IMR-90 (cell line): ENCODE measurements around the gene CPSF4L. TPM values are rescaled to one million over a fixed set of nuclear protein-coding genes. Genes with fewer than 3 reads are reported as not detected.

Experiments used
- ATAC-seq: fragments of 200-7000 bp; cut with Tn5 transposase; 2 replicates; pipeline ENCODE4 v1.9.1; 2020; ENCODE audit warnings: low read depth, mild to moderate bottlenecking, moderate library complexity
- BruUV-seq: library from RNA; stranded (reverse); fragments of 400-500 nt; replicated peaks from 2 replicates; lab custom pipeline; 2021; lab: Mats Ljungman, UMichigan
- CTCF ChIA-PET: fragments of 300-600 bp; formaldehyde crosslinking; extraction: SDS; loops from one replicate; lab custom pipeline; 2021; ENCODE audit warnings: antibody characterized with exemption; lab: Yijun Ruan, JAX
- POLR2A ChIA-PET: fragments of 300-600 bp; sonication (Branson Sonifier 250); formaldehyde crosslinking; loops from one replicate; lab custom pipeline; 2022; ENCODE audit warnings: antibody characterized with exemption; ENCODE audit not compliant: unreplicated experiment; lab: Charles Lee
- DNase-seq: peaks from one replicate; pipeline ENCODE4 v3.0.0; 2013
- H2AFZ ChIP-seq: replicated peaks from 2 replicates; pipeline ENCODE3; 2013; ENCODE audit warnings: low read length, mild to moderate bottlenecking; ENCODE audit not compliant: poor library complexity
- H2AK5ac ChIP-seq: 2 replicates; pipeline ENCODE4 v1.6.1; 2013; ENCODE audit warnings: low read depth, low read length, inconsistent platforms
- H2AK9ac ChIP-seq: replicated peaks from 2 replicates; pipeline ENCODE3; 2013; ENCODE audit warnings: mild to moderate bottlenecking, low read depth, low read length, moderate library complexity; ENCODE audit not compliant: poor library complexity
- H2BK120ac ChIP-seq: 2 replicates; pipeline ENCODE4 v1.6.1; 2013; ENCODE audit warnings: low read depth, low read length, inconsistent platforms
- H2BK15ac ChIP-seq: 3 replicates; pipeline ENCODE4 v1.6.1; 2013; ENCODE audit warnings: low read depth, low read length, inconsistent platforms
- H2BK20ac ChIP-seq: 2 replicates; pipeline ENCODE4 v1.6.1; 2013; ENCODE audit warnings: low read depth, mild to moderate bottlenecking, inconsistent platforms, low read length, moderate library complexity
- H2BK5ac ChIP-seq: 2 replicates; pipeline ENCODE4 v1.6.1; 2013; ENCODE audit warnings: mild to moderate bottlenecking, low read depth, low read length, inconsistent platforms; ENCODE audit not compliant: poor library complexity, severe bottlenecking
- H3K14ac ChIP-seq: replicated peaks from 2 replicates; pipeline ENCODE4 v1.6.1; 2013; ENCODE audit warnings: low read depth, low read length, inconsistent platforms
- H3K18ac ChIP-seq: 2 replicates; pipeline ENCODE4 v1.6.1; 2013; ENCODE audit warnings: low read depth, low read length, control low read depth
- H3K23ac ChIP-seq: 2 replicates; pipeline ENCODE4 v1.6.1; 2013; ENCODE audit warnings: low read depth, low read length, inconsistent platforms
- H3K27ac ChIP-seq: 2 replicates; pipeline ENCODE4 v1.5.1; 2013; ENCODE audit warnings: mild to moderate bottlenecking, control low read depth, low read length; ENCODE audit not compliant: insufficient read depth
- H3K27me3 ChIP-seq: 2 replicates; pipeline ENCODE4 v1.6.1; 2013; ENCODE audit warnings: low read length; ENCODE audit not compliant: control insufficient read depth, insufficient read depth
- H3K36me3 ChIP-seq: 2 replicates; pipeline ENCODE4 v1.6.1; 2013; ENCODE audit warnings: low read length, mixed read lengths; ENCODE audit not compliant: control insufficient read depth, insufficient read depth
- H3K4ac ChIP-seq: 2 replicates; pipeline ENCODE4 v1.6.1; 2013; ENCODE audit warnings: low read depth, low read length, inconsistent platforms
- H3K4me1 ChIP-seq: 2 replicates; pipeline ENCODE4 v1.6.1; 2013; ENCODE audit warnings: low read length, mixed read lengths; ENCODE audit not compliant: control insufficient read depth, insufficient read depth
- H3K4me2 ChIP-seq: 2 replicates; pipeline ENCODE4 v1.6.1; 2013; ENCODE audit warnings: low read depth, mild to moderate bottlenecking, control low read depth, low read length, moderate library complexity
- H3K4me3 ChIP-seq: 2 replicates; pipeline ENCODE4 v1.5.1; 2013; ENCODE audit warnings: low read depth, mild to moderate bottlenecking, control low read depth, low read length, moderate library complexity; ENCODE audit not compliant: insufficient read depth
- H3K56ac ChIP-seq: 2 replicates; pipeline ENCODE4 v1.6.1; 2013; ENCODE audit warnings: low read length, inconsistent platforms; ENCODE audit not compliant: insufficient read depth; ENCODE audit errors: extremely low read depth
- H3K79me1 ChIP-seq, 2 experiments: 2 replicates each; pipeline ENCODE4 v1.6.1; 2013; ENCODE audit warnings: low read length in 2 of 2, inconsistent platforms in 1 of 2, low read depth in 1 of 2
- H3K9ac ChIP-seq: 2 replicates; pipeline ENCODE4 v1.6.1; 2013; ENCODE audit warnings: low read depth, low read length, control low read depth
- H3K9me1 ChIP-seq: 2 replicates; pipeline ENCODE4 v1.6.1; 2013; ENCODE audit warnings: low read length, inconsistent platforms; ENCODE audit not compliant: insufficient read depth
- H3K9me3 ChIP-seq: 2 replicates; pipeline ENCODE4 v1.6.1; 2013; ENCODE audit warnings: low read length; ENCODE audit not compliant: control insufficient read depth, insufficient read depth
- H4K20me1 ChIP-seq: 2 replicates; pipeline ENCODE4 v1.6.1; 2013; ENCODE audit warnings: low read length, inconsistent platforms; ENCODE audit not compliant: insufficient read depth
- H4K5ac ChIP-seq: 2 replicates; pipeline ENCODE4 v1.6.1; 2013; ENCODE audit warnings: mild to moderate bottlenecking, low read depth, low read length, control low read depth
- H4K8ac ChIP-seq, 2 experiments: 2 replicates each; pipeline ENCODE4 v1.6.1; 2013; ENCODE audit warnings: low read depth in 2 of 2, low read length in 2 of 2, control low read depth in 1 of 2, inconsistent platforms in 1 of 2
- H4K91ac ChIP-seq: 2 replicates; pipeline ENCODE4 v1.6.1; 2013; ENCODE audit warnings: low read depth, low read length, inconsistent platforms; ENCODE audit not compliant: insufficient read depth
- CEBPB ChIP-seq: IDR thresholded peaks from 2 replicates; pipeline ENCODE4 v1.6.1; 2012; ENCODE audit warnings: low read depth, low read length, improper control_type of control experiment
- MXI1 ChIP-seq: IDR thresholded peaks from 2 replicates; pipeline ENCODE4 v1.6.1; 2012; ENCODE audit warnings: low read depth, mild to moderate bottlenecking, low read length, moderate library complexity, borderline replicate concordance
- SMC3 ChIP-seq: fragments of 150-350 bp; IDR thresholded peaks from 2 replicates; pipeline ENCODE4 v1.6.1; 2016; ENCODE audit warnings: low read depth, mild to moderate bottlenecking, antibody characterized with exemption, low read length, moderate library complexity
- WGBS, 2 experiments: methylation state at CpG; one replicate each; pipeline versions ENCODE4 v1.1.5 to v1.1.7; 2013; ENCODE audit warnings: missing lambda C conversion rate in 2 of 2; ENCODE audit not compliant: insufficient read length in 1 of 2; ENCODE audit errors: extremely low coverage in 2 of 2; 5-methylcytosine and 5-hydroxymethylcytosine counted together
- dilution Hi-C: fragments of 300-500 bp; cut with HindIII; formaldehyde crosslinking; loops from one replicate; pipeline ENCODE4 v1.14.3; 2018; ENCODE audit warnings: low sequenced_read_pairs; ENCODE audit not compliant: unreplicated experiment
- in situ Hi-C: fragments of 300-500 bp; cut with MboI; formaldehyde crosslinking; loops from 3 replicates; pipeline ENCODE4 v1.14.3; 2019; ENCODE audit warnings: low sequenced_read_pairs, inconsistent platforms, mixed read lengths
- intact Hi-C: fragments of 100-400 bp; cut with micrococcal nuclease; formaldehyde crosslinking; loops from 2 replicates; pipeline ENCODE4 v1.10.0; 2022
- polyA plus RNA-seq, 3 experiments: library from polyadenylated mRNA; depleted of rRNA; stranded (reverse); fragments of >200 nt; gene quantifications; 2 replicates each; pipeline ENCODE4 v1.2.3, GENCODE V29; 2012; ENCODE audit warnings: low replicate concordance in 1 of 3
- total RNA-seq: library from RNA; depleted of rRNA; stranded (reverse); fragments of >200 nt; gene quantifications from 2 replicates; pipeline ENCODE4 v1.2.3, GENCODE V29; 2012

Gene CPSF4L
- total and polyA plus RNA-seq, 2 of the 4 experiments (the other 2 are of a cell fraction) = not detected

DNA sequence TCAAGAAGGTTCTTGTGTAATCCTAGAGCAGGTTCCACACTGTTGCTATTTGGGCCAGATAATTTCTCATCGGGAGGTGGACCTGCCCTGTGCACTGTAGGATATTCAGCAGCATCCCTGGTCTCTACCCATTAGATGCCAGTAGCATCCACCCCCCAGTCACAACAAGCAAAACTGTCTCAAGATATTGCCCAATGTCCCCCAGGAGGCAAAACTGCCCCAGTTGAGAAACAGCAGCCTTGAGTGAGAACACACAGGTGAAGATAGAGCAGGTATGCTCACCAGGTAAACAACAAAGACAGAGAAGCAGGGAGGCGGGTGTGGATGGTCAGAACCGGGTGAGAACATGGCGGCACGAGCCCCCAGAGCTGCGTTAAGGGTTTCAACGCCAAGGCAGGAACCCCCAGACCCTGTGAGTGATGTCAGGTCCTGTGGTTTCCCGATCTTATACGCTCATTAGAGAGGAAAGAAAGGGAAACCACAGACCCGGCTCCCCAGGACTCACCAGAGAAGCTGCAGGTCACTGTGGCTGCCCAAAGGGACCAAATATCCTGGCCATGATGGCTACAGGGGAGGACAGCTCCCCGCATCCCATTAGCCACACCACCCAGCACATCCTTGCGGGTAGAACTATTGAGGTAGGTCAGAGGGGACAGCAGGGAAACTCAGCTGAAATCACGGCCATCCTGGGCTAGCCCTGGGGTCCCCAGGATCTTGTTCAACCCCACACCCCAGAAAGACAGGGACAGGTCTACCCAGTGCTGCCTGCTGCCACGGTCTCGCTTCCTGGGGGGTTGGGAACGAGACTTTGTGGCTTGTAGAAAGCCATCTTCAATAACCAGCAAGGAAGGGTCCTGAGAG, 28.9 kb upstream of the CPSF4L start:
- dilution Hi-C loops (no loop called here), in situ Hi-C loops (no loop called here), intact Hi-C loops (no loop called here)
- no peak for TF ChIP-seq MXI1
- TF ChIP-seq CEBPB = peak; percentile 49
- no peak for TF ChIP-seq SMC3
- peaks cover 37 to 94% of the 10 kb centered on the region in 2 experiments for H3K79me1 ChIP-seq
- peak overlapping the region; percentile 78 for H2BK120ac ChIP-seq
- DNase-seq (no peak), ATAC-seq (no peak)
- H2BK5ac ChIP-seq = peak overlapping the region; percentile 94
- peak overlapping the region; percentile 66 for H3K27ac ChIP-seq
- no peaks in the 10 kb centered on the region for H3K9me3 ChIP-seq
- H2AFZ ChIP-seq = peak overlapping the region; percentile 76
- H4K8ac ChIP-seq = peak overlapping the region; percentile 46 to 83; a peak in 3 of 4 replicates
- ChIA-PET CTCF (interaction anchor here (0.6 to 1.0 kb wide), 2 partner anchors 20 to 50 kb away, joined by 3 to 5 read pairs; no protein-coding TSS in a partner anchor), POLR2A (interaction anchor here (1.1 kb wide), 1 partner anchor 20 kb away, joined by 5 read pairs; no protein-coding TSS in a partner anchor)
- H3K27me3 ChIP-seq = no peaks in the 10 kb centered on the region
- peak overlapping the region; percentile 95 for H4K91ac ChIP-seq
- H3K4me3 ChIP-seq = no peak overlapping the region
- 0 out of 2 replicates have a peak overlapping the region, but pooled peaks have one; percentile 7 for H3K56ac ChIP-seq
- 98% methylated on average over 5 of the region's 16 CpGs; no CpG with 5 or more reads in 1 of the 2 experiments for WGBS, 2 experiments
- H3K4me1 ChIP-seq = peaks cover 46% of the 10 kb centered on the region
- no peak overlapping the region for H4K5ac ChIP-seq
- peak overlapping the region; percentile 43; the same call in 1 of the 2 replicates for H3K18ac ChIP-seq
- H2AK9ac ChIP-seq = peak overlapping the region; percentile 90
- peak overlapping the region; percentile 14; the same call in 1 of the 2 replicates for H3K23ac ChIP-seq
- H2AK5ac ChIP-seq = peak overlapping the region; percentile 66
- H3K4me2 ChIP-seq = peak overlapping the region; percentile 43
- H3K9me1 ChIP-seq = peaks cover 42% of the 10 kb centered on the region
- peaks cover 11% of the 10 kb centered on the region for H3K36me3 ChIP-seq
- no TSS peak for BruUV-seq
- peak overlapping the region; percentile 34; the same call in 1 of the 2 replicates for H3K14ac ChIP-seq
- H3K4ac ChIP-seq = peak overlapping the region; percentile 93
- H2BK20ac ChIP-seq = peak overlapping the region; percentile 77
- H3K9ac ChIP-seq = peak overlapping the region; percentile 14; the same call in 1 of the 2 replicates
- peak overlapping the region; percentile 46; the same call in 2 of the 3 replicates for H2BK15ac ChIP-seq
- H4K20me1 ChIP-seq = peaks cover 74% of the 10 kb centered on the region
